ENCODE data around the gene PLEKHG5. TPM values are rescaled to one million over a fixed set of nuclear protein-coding genes. Genes with fewer than 3 reads are reported as not detected.
"Not testable (repeated sequence)": the region's sequence is repeated elsewhere in the genome, so short reads cannot be mapped to it uniquely, and the experiment has no call there.

Gene PLEKHG5
- total RNA-seq, 4 donors from 2014 or later = 2.6 to 23.7 (median 8.2) TPM

DNA sequence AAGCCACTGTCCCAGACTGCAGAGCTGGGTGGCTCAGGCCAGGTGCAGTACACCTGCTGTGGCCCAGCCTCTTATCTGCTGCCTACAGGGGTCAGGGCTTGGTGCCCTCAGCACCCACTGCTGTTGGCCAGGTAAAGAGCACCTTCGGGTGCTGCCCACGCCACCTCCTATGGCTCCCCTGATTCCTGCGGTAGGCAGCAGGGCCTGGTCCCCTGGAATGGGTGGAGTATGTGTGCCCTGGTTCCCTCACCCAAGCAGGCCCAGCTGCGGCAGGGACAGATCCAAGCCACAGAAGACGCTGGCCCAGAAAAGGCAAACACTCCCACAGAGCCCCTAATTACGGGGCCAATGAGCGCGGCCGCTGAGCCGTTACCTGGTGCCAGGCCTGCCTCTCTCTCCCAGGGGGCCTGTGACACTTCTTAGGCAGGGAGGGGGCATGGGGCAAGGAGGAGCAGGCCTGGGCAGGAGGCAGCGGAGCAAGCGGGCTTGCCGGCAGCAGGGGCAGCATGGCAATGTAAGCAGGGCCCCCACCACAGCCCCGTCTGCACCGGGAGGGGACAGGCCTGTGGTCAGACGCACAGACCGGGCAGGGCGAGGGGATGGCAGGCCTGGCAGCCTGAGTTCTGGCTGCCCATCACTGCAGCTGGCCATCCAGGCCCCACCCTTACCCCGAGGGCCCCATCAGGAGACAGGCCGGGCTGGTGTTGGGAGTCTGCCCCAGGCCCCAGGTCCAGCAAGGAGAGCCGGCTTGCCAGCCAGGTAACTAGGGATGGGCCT lies 47.9 kb downstream of the PLEKHG5 start:
- Histone ChIP-seq H3K4me1 (peaks cover 0 to 9% of the 10 kb centered on the region in 2 donors), H3K4me3 (no peak overlapping the region), H3K36me3 (no peaks in the 10 kb centered on the region), H3K27me3 (peaks cover 0 to 20% of the 10 kb centered on the region in 2 donors), H3K27ac (no peak overlapping the region), H3K9me3 (no peaks in the 10 kb centered on the region)
- TF ChIP-seq, protein P1, sequence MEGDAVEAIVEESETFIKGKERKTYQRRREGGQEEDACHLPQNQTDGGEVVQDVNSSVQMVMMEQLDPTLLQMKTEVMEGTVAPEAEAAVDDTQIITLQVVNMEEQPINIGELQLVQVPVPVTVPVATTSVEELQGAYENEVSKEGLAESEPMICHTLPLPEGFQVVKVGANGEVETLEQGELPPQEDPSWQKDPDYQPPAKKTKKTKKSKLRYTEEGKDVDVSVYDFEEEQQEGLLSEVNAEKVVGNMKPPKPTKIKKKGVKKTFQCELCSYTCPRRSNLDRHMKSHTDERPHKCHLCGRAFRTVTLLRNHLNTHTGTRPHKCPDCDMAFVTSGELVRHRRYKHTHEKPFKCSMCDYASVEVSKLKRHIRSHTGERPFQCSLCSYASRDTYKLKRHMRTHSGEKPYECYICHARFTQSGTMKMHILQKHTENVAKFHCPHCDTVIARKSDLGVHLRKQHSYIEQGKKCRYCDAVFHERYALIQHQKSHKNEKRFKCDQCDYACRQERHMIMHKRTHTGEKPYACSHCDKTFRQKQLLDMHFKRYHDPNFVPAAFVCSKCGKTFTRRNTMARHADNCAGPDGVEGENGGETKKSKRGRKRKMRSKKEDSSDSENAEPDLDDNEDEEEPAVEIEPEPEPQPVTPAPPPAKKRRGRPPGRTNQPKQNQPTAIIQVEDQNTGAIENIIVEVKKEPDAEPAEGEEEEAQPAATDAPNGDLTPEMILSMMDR (IDR thresholded peaks at IDR 0.05) = no peak
- TF ChIP-seq POLR2A (IDR thresholded peaks at IDR 0.05) = no peak
- DNase-seq = no peak
- intact Hi-C loops (cut with DNase I; ENCODE audit: low total_unique reads) = no loop called here

DNA sequence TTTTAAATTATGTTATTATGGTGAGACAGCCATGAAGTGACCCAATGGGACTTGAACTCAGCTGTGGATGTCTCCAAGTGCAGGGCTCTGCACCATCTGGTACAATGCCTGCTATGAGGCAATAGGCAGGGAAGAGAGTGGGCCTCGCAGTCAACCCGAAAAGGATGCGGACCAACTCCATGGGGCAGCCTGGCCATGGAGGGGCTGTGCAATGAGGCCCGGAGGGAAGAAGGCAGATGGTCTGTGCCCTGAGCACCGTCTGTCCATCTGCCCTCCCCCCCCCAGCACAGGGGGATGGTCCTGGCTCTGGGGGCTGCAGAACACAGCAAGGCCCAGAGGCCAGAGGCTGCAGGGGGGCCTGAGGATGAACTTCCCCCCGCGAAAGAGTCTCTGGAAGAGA lies 49.9 kb downstream of the PLEKHG5 start:
- Histone ChIP-seq H3K36me3 (no peaks in the 10 kb centered on the region), H3K4me3 (no peak overlapping the region), H3K9me3 (no peaks in the 10 kb centered on the region), H3K27ac (no peak overlapping the region), H3K27me3 (peaks cover 0 to 16% of the 10 kb centered on the region in 2 donors), H3K4me1 (no peaks in the 10 kb centered on the region)
- DNase-seq = no peak
- intact Hi-C loops (cut with DNase I; ENCODE audit: low total_unique reads) = no loop called here
- TF ChIP-seq POLR2A (IDR thresholded peaks at IDR 0.05) = no peak
- TF ChIP-seq, protein P1 (IDR thresholded peaks at IDR 0.05) = no peak

DNA sequence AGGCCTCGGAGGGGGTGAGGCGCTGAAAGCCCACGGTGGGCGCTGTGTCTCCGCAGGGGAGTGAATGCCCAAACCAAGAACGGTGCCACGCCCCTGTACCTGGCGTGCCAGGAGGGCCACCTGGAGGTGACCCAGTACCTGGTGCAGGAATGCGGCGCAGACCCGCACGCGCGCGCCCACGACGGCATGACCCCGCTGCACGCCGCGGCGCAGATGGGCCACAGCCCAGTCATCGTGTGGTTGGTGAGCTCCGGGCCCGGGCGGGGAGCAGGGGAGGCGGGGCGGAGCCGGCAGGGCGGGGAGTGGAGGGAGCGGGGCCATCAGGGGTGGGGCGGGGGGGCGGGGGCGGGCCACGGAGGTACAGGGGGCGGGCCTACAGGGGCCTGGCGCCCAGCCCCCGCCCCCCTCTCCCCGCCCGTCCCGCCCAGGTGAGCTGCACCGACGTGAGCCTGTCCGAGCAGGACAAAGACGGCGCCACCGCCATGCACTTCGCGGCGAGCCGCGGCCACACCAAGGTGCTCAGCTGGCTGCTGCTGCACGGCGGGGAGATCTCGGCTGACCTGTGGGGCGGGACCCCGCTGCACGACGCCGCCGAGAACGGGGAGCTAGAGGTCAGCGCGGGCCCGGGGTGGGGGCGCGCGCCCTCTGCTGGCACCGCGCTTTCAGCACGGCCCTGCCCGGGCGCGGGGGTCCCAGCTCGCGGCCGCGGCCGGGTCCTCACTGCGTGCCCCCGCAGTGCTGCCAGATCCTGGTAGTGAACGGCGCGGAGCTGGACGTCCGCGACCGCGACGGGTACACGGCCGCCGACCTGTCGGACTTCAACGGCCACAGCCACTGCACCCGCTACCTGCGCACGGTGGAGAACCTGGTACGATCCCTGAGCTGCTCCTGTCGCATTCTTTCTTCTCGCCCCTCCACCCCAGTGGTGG lies 51.0 kb downstream of the PLEKHG5 start:
- no peak for DNase-seq
- Histone ChIP-seq H3K9me3 (no peaks in the 10 kb centered on the region), H3K36me3 (no peaks in the 10 kb centered on the region), H3K27ac (no peak overlapping the region), H3K4me3 (no peak overlapping the region), H3K27me3 (peaks cover 0 to 14% of the 10 kb centered on the region in 2 donors), H3K4me1 (no peaks in the 10 kb centered on the region)
- intact Hi-C loops (cut with DNase I; ENCODE audit: low total_unique reads) = no loop called here
- no peak for TF ChIP-seq POLR2A (IDR thresholded peaks at IDR 0.05)
- TF ChIP-seq, protein P1 (IDR thresholded peaks at IDR 0.05) = peak in 1 of 4 experiments; percentile 28

DNA sequence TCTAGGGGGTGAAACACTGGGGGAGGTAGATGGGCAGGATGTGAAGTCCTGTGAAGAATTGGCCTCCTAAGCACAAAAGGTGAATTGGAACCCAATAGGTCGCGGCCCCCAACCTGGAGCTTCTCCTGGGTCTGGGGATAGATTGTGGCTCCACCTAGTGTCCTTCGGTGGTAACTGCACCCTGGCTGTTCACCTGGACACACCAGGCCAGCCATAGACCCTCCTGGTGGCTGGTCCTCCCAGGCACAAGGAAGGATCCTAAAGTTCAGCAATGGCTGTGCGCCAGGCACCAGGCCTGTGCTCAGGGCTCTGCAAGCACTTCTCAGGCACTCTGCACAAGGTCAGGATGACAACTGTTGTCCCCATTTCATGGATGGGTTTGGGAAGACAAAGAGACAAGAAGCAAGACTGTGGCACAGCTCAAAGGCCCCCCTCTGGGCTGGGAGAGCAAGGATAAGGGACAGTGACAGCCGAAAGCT lies 53.4 kb downstream of the PLEKHG5 start:
- DNase-seq = peak; percentile 54 to 57
- TF ChIP-seq, protein P1 (IDR thresholded peaks at IDR 0.05) = peak; percentile 75 to 90 (median 83)
- no peak for TF ChIP-seq POLR2A (IDR thresholded peaks at IDR 0.05)
- Histone ChIP-seq H3K27ac (no peak overlapping the region), H3K36me3 (no peaks in the 10 kb centered on the region), H3K4me1 (no peaks in the 10 kb centered on the region), H3K4me3 (no peak overlapping the region), H3K9me3 (no peaks in the 10 kb centered on the region), H3K27me3 (peaks cover 0 to 14% of the 10 kb centered on the region in 2 donors)
- intact Hi-C loops (cut with DNase I; ENCODE audit: low total_unique reads) = loop anchor here (5.0 kb wide), 1 partner anchor 191 kb away; no protein-coding TSS in a partner anchor

DNA sequence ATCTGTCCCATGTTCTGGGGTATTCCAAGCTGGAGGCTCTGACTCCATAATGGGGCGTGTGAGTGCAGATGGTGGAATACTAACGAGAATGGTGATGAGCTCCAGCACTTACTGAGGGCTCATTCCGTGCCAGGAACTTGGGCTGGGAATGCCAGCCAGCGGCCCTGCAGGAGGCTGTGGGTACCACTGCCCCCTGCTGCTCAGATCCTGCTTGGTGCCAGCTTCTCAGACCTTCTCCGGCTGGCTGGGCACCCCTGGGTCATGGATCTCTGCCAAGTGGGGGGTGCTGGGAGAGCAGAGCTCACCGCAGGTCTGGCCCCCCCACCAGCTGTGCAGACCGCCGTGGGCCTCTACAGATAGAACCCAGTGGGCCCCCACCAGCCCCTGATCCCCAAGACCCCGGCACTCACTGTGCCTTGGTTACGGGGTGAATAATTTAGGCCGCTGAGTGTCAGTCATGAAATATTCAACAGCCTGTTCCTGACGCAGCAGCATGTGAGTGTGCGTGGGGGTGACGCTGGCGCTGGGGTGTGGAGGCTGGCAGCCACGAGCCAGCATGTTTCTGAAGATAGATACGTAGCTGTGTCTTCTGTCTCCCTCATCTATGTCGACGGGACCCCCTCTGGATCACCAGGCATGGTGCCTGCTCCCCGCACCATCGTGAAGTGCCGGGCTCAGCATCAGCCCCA lies 54.3 kb downstream of the PLEKHG5 start:
- H3K36me3 ChIP-seq, H3K27ac ChIP-seq, DNase-seq, H3K4me3 ChIP-seq, H3K4me1 ChIP-seq, H3K9me3 ChIP-seq: not testable (repeated sequence)
- peaks cover 0 to 14% of the 10 kb centered on the region in 2 donors for H3K27me3 ChIP-seq
- intact Hi-C loops (cut with DNase I; ENCODE audit: low total_unique reads) = loop anchor here (5.0 kb wide), 1 partner anchor 190 kb away; no protein-coding TSS in a partner anchor

DNA sequence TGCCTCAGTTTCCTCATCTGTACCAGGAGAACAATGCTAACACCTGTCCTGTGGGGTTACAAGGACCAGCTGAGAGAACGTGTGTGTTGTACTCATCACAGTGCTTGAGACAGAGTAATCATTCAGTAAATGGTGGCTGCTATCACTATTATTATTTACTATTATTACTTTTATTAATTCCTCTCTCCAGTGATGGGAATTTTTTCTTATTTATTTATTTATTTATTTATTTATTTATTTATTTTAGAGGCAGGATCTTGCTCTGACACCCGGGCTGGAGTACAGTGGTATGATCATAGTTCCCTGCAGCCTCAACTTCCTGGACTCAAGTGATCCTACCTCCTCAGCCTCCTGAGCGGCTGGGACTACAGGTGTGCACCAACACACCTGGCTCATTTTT lies 55.2 kb downstream of the PLEKHG5 start:
- H3K9me3 ChIP-seq, H3K36me3 ChIP-seq, H3K27ac ChIP-seq, DNase-seq, H3K4me1 ChIP-seq, H3K4me3 ChIP-seq: not testable (repeated sequence)
- intact Hi-C loops (cut with DNase I; ENCODE audit: low total_unique reads) = loop anchor here (5.0 kb wide), 1 partner anchor 189 kb away; no protein-coding TSS in a partner anchor
- peaks cover 0 to 12% of the 10 kb centered on the region in 2 donors for H3K27me3 ChIP-seq

Measured in uterus (tissue), 4 donors.